GM12891 (cell line): ENCODE results near the gene KLHL4.

Experiments used
- POLR2A ChIP-seq: IDR thresholded peaks from 2 replicates; pipeline ENCODE4 v1.6.1; 2011; ENCODE audit warnings: low read depth, low read length, control low read depth
- POLR2AphosphoS5 ChIP-seq: IDR thresholded peaks from 2 replicates; pipeline ENCODE4 v1.6.1; 2011; ENCODE audit warnings: low read depth, low read length, control low read depth
- POU2F2 ChIP-seq: IDR thresholded peaks from 2 replicates; pipeline ENCODE4 v1.6.1; 2011; ENCODE audit warnings: low read depth, mild to moderate bottlenecking, control low read depth, low read length, moderate library complexity

GRCh38 chrX:87687703-87688102, 170.1 kb downstream of the KLHL4 start:
- TF ChIP-seq POLR2A (no peak), POLR2AphosphoS5 (no peak), POU2F2 (no peak)
